NT2/D1 (cell line): ENCODE measurements around the gene CFAP410.

Experiments
- YY1 ChIP-seq: IDR thresholded peaks from 2 replicates; pipeline ENCODE4 v1.6.1; 2011; ENCODE audit not compliant: insufficient read length, insufficient read depth
- ZNF274 ChIP-seq: IDR thresholded peaks from 2 replicates; pipeline ENCODE4 v1.6.1; 2011; ENCODE audit warnings: mild to moderate bottlenecking, low read depth, low read length

GRCh38 chr21:44319407-44320065 is 19.7 kb downstream of the CFAP410 start:
- TF ChIP-seq ZNF274, result no peak
- TF ChIP-seq YY1, result no peak
